ENCODE results near the gene CECR2. TPM values are rescaled to one million over a fixed set of nuclear protein-coding genes. Genes with fewer than 3 reads are reported as not detected.

CECR2 gene
- total and polyA plus RNA-seq, 10 of the 15 experiments (the other 5 are each of a cell fraction or from before 2014, with no cell fraction given) = 0.01 to 0.08 (median 0.01) TPM; not detected in 7

DNA sequence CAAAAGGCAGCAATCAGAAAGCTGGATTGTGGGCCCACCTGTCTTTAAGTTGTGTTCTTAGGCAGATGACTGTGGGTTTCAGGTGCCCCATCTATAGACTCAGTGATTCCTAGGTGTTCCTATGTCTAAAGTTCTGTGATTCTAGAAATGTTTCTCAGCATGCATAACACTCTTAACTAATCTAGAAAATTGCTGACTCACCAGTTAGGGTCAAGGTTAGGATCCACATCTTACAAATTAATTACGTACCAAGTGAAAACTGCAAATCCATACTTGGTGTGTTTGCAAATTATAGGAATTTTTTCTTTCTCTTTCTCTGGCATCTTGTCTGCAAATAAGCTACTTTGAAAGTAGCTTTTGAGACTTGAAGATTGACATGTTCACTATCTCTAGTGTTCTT is 7.7 kb downstream of the CECR2 start:
- H4K20me1 ChIP-seq (ENCODE audit: control insufficient read depth, insufficient read depth) = no peaks in the 10 kb centered on the region
- no peaks in the 10 kb centered on the region for H3K36me3 ChIP-seq (ENCODE audit: control insufficient read depth in 2 of 2, insufficient read depth in 2 of 2, low read length in 1 of 2)
- ChIA-PET CTCF (interaction anchor here (0.6 to 2.4 kb wide), 3 partner anchors 72 to 171 kb away, joined by 3 to 5 read pairs (median 3); no protein-coding TSS in a partner anchor), SMC1A (ENCODE audit: uncharacterized antibody, unreplicated experiment) (interaction anchor here (1.5 kb wide), 1 partner anchor 119 kb away, joined by 3 read pairs; no protein-coding TSS in a partner anchor), POLR2A (no interaction called here), RAD21 (ENCODE audit: unreplicated experiment) (interaction anchor here (1.3 kb wide), 1 partner anchor 205 kb away, joined by 5 read pairs; no protein-coding TSS in a partner anchor)
- TF ChIP-seq RUNX3 (IDR thresholded peaks at IDR 0.05; ENCODE audit: low read length) (no peak), CHD2 (IDR thresholded peaks at IDR 0.05; ENCODE audit: borderline replicate concordance, low read depth, low read length) (no peak), GABPA (IDR thresholded peaks at IDR 0.05; ENCODE audit: low read depth) (no peak)
- TF ChIP-seq, protein P1, sequence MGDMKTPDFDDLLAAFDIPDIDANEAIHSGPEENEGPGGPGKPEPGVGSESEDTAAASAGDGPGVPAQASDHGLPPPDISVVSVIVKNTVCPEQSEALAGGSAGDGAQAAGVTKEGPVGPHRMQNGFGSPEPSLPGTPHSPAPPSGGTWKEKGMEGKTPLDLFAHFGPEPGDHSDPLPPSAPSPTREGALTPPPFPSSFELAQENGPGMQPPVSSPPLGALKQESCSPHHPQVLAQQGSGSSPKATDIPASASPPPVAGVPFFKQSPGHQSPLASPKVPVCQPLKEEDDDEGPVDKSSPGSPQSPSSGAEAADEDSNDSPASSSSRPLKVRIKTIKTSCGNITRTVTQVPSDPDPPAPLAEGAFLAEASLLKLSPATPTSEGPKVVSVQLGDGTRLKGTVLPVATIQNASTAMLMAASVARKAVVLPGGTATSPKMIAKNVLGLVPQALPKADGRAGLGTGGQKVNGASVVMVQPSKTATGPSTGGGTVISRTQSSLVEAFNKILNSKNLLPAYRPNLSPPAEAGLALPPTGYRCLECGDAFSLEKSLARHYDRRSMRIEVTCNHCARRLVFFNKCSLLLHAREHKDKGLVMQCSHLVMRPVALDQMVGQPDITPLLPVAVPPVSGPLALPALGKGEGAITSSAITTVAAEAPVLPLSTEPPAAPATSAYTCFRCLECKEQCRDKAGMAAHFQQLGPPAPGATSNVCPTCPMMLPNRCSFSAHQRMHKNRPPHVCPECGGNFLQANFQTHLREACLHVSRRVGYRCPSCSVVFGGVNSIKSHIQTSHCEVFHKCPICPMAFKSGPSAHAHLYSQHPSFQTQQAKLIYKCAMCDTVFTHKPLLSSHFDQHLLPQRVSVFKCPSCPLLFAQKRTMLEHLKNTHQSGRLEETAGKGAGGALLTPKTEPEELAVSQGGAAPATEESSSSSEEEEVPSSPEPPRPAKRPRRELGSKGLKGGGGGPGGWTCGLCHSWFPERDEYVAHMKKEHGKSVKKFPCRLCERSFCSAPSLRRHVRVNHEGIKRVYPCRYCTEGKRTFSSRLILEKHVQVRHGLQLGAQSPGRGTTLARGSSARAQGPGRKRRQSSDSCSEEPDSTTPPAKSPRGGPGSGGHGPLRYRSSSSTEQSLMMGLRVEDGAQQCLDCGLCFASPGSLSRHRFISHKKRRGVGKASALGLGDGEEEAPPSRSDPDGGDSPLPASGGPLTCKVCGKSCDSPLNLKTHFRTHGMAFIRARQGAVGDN (IDR thresholded peaks at IDR 0.05) = no peak
- TF ChIP-seq, protein P2, sequence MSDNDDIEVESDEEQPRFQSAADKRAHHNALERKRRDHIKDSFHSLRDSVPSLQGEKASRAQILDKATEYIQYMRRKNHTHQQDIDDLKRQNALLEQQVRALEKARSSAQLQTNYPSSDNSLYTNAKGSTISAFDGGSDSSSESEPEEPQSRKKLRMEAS (IDR thresholded peaks at IDR 0.05; ENCODE audit: low read depth, low read length) = no peak
- H3K4me2 ChIP-seq (ENCODE audit: control insufficient read depth, insufficient read depth) = no peak overlapping the region
- no peak overlapping the region for H2AFZ ChIP-seq (ENCODE audit: control insufficient read depth, low read depth, low read length)
- ATAC-seq = no peak
- no peaks in the 10 kb centered on the region for H3K79me2 ChIP-seq (ENCODE audit: control insufficient read depth, insufficient read depth, low read length)
- in situ Hi-C loops (cut with MboI) (no loop called here), intact Hi-C loops (cut with micrococcal nuclease; ENCODE audit: unreplicated experiment) (no loop called here)
- WGBS (ENCODE audit: insufficient coverage, insufficient replicate concordance, low lambda C conversion rate, missing lambda C conversion rate) = 75% methylated on average over 1 of the region's 1 CpG
- no peaks in the 10 kb centered on the region for H3K9me3 ChIP-seq (replicated peaks; ENCODE audit: control insufficient read depth, insufficient read depth, low read length)
- peaks cover 0 to under 1% of the 10 kb centered on the region in 2 experiments; a peak in 3 of 4 replicates for H3K27me3 ChIP-seq (replicated peaks in 1 of 2; ENCODE audit: control insufficient read depth in 2 of 2, insufficient read depth in 2 of 2, low read length in 1 of 2)
- no peak overlapping the region for H3K27ac ChIP-seq (ENCODE audit: control insufficient read depth, insufficient read depth)
- H3K4me1 ChIP-seq (ENCODE audit: control insufficient read depth, insufficient read depth, low read length) = no peaks in the 10 kb centered on the region
- no peak for DNase-seq (ENCODE audit: low read depth, low spot score)
- no peak for FAIRE-seq
- H3K9ac ChIP-seq (ENCODE audit: control insufficient read depth, insufficient read depth, low read length) = no peak overlapping the region
- BruUV-seq (replicated peaks) = no TSS peak
- H3K4me3 ChIP-seq = no peak overlapping the region
